Right lobe of liver (tissue), 6 donors: ENCODE results near the gene DCAKD. TPM values are rescaled to one million over a fixed set of nuclear protein-coding genes. Genes with fewer than 3 reads are reported as not detected.

Source experiments
- ATAC-seq, 4 donors: fragments of 200-7000 bp; cut with Tn5 transposase; one replicate each; pipeline ENCODE4 v1.9.1; 2020; ENCODE audit warnings: mild to moderate bottlenecking in 4 of 4, moderate library complexity in 4 of 4
- DNase-seq, 3 donors: peaks; one replicate each; pipeline ENCODE4 v3.0.0-alpha.2; 2020
- H3K27ac ChIP-seq, 3 donors: fragments of 200-600 bp; one replicate each; pipeline ENCODE4 v1.8.0; 2022
- H3K27me3 ChIP-seq, 2 donors: fragments of 200-600 bp; one replicate each; pipeline ENCODE4 v1.8.0; 2022
- H3K36me3 ChIP-seq, 4 donors: fragments of 200-600 bp; sonication (generic) in 1 of 4; one replicate each; pipeline versions ENCODE4 v1.5.1 to v1.8.0; 2017 to 2022; ENCODE audit warnings: control low read depth in 1 of 4
- H3K4me1 ChIP-seq, 4 donors: fragments of 200-600 bp; sonication (generic) in 1 of 4; one replicate each; pipeline versions ENCODE4 v1.5.1 to v1.8.0; 2017 to 2022; ENCODE audit warnings: control low read depth in 1 of 4
- H3K4me3 ChIP-seq, 3 donors: fragments of 200-600 bp; one replicate each; pipeline ENCODE4 v1.8.0; 2022
- H3K9me3 ChIP-seq, 4 donors: fragments of 200-600 bp; sonication (generic) in 1 of 4; one replicate each; pipeline versions ENCODE4 v1.5.1 to v1.8.0; 2017 to 2022; ENCODE audit warnings: control low read depth in 1 of 4
- POLR2A ChIP-seq: fragments of 450-650 bp; IDR thresholded peaks from one replicate; pipeline ENCODE4 v1.6.1; 2017; ENCODE audit warnings: antibody characterized with exemption, mild to moderate bottlenecking
- WGBS: methylation state at CpG from one replicate; pipeline ENCODE4 v1.1.6; 2018; ENCODE audit warnings: low coverage, low lambda C conversion rate; ENCODE audit not compliant: insufficient coverage; ENCODE audit errors: missing lambda C conversion rate; 5-methylcytosine and 5-hydroxymethylcytosine counted together
- intact Hi-C, 2 donors: fragments of 100-400 bp; cut with DNase I; formaldehyde crosslinking; loops; one replicate each; pipeline versions ENCODE4 v1.11.2 to v1.14.1; 2022
- total RNA-seq, 6 experiments: library from RNA; depleted of rRNA in 2 of 6; stranded (reverse); fragments of >200 nt in 2 of 6; fragmentation: NEBNext Ultra II Directional in 3 of 6; extraction: Animal tissue kit (Norgen Biotek cat#: 25700) in 3 of 6; gene quantifications; one replicate each; pipeline versions ENCODE4 v1.1.0 to v1.2.4, GENCODE V29; 2016 to 2023
- TF ChIP-seq, protein P1 (sequence below), 4 donors: fragments of 200-600 bp in 3 of 4; fragments of 450-650 bp in 1 of 4; IDR thresholded peaks; one replicate each; pipeline versions ENCODE4 v1.5.1 to v1.8.0; 2016 to 2022; ENCODE audit warnings: antibody characterized with exemption in 4 of 4, mild to moderate bottlenecking in 2 of 4
- donor health status: DM: no; HTN: yes; CAD: no.
- donor health status: DM: no; HTN: no; CAD: no.
- donor health status: DM: no; HTN: no; CAD: no.
- donor health status: DM: no; HTN: yes; CAD: no.
- donor health status: DM: no; HTN: yes; CAD: no.

DCAKD gene
- total RNA-seq, 6 experiments from 2014 or later, result 13.2 to 20.6 (median 16.6) TPM

GRCh38 chr17:45032174-45032541 is 19.3 kb downstream of the DCAKD start:
- Histone ChIP-seq H3K4me1 (peaks cover 0 to 12% (median 5%) of the 10 kb centered on the region in 4 donors), H3K36me3 (peaks cover 0 to 16% (median 0%) of the 10 kb centered on the region in 4 donors), H3K27ac (no peak overlapping the region), H3K27me3 (no peaks in the 10 kb centered on the region), H3K4me3 (no peak overlapping the region), H3K9me3 (no peaks in the 10 kb centered on the region)
- DNase-seq, result no peak
- TF ChIP-seq, protein P1, sequence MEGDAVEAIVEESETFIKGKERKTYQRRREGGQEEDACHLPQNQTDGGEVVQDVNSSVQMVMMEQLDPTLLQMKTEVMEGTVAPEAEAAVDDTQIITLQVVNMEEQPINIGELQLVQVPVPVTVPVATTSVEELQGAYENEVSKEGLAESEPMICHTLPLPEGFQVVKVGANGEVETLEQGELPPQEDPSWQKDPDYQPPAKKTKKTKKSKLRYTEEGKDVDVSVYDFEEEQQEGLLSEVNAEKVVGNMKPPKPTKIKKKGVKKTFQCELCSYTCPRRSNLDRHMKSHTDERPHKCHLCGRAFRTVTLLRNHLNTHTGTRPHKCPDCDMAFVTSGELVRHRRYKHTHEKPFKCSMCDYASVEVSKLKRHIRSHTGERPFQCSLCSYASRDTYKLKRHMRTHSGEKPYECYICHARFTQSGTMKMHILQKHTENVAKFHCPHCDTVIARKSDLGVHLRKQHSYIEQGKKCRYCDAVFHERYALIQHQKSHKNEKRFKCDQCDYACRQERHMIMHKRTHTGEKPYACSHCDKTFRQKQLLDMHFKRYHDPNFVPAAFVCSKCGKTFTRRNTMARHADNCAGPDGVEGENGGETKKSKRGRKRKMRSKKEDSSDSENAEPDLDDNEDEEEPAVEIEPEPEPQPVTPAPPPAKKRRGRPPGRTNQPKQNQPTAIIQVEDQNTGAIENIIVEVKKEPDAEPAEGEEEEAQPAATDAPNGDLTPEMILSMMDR (IDR thresholded peaks at IDR 0.05), result no peak
- TF ChIP-seq POLR2A, result no peak
- 80% methylated on average over 7 of the region's 9 CpGs for WGBS
- no peak for ATAC-seq
- intact Hi-C loops, result loop anchor here (5.0 to 10.0 kb wide), 2 partner anchors 70 to 73 kb away; no protein-coding TSS in a partner anchor

DNA sequence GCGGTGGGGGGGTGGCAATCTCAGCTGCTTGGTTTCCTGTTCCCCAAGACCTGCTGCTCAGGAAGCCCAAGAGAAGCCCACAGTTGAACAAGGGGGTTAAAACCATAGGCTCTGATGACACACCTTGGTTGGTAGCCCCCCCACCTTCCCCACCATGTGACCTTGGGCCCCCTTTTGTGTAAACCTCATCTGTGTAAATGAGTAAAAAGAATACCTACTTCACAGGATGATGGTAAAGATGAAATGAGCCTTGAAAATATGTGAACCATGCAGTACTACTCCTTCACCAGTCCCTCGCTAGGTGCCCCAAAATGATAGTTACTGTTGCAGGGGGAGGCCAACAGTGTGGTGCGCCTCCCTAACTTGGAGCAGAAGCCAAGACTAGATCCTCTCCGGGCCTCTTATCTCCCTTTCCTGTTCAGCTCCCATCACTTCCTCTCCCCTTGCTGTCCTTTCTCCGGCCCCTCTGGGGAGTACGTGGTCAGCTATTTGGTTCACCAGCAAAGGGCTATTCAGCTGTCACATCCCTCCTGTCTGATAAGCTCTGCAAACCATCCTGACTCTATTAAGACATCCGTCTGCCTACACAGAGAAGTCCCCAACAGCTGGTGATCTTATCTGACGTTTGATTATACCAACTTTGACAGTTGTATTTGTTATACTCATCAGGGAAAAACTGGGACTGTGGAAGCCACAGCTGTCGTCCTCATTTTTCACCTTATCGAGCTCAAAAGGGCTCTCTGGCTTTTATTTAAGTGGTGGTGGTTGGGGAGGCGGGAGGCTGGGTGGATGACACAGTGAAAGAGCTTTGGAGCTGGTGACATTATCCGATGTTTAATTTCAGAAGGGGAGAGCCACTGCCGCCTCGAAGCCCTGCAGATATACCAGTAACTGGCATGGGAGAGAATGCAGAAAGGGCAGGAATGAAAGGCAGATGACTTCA is 19.9 kb downstream of the DCAKD start:
- Histone ChIP-seq H3K27me3 (no peaks in the 10 kb centered on the region), H3K4me3 (no peak overlapping the region), H3K9me3 (no peaks in the 10 kb centered on the region), H3K27ac (no peak overlapping the region), H3K36me3 (peaks cover 0 to 16% (median 0%) of the 10 kb centered on the region in 4 donors), H3K4me1 (peaks cover 0 to 12% (median 4%) of the 10 kb centered on the region in 4 donors)
- DNase-seq, result no peak
- peak; percentile 53 to 77 (median 60) for ATAC-seq
- WGBS, result 66% methylated on average over 13 of the region's 14 CpGs
- TF ChIP-seq POLR2A, result no peak
- TF ChIP-seq, protein P1 (IDR thresholded peaks at IDR 0.05), result no peak
- intact Hi-C loops, result loop anchor here (5.0 to 10.0 kb wide), 2 partner anchors 71 to 73 kb away; no protein-coding TSS in a partner anchor

GRCh38 chr17:45030733-45031132 is 20.7 kb downstream of the DCAKD start:
- 40% methylated on average over 1 of the region's 6 CpGs for WGBS
- ATAC-seq, result peak; percentile 65 to 80 (median 68)
- DNase-seq, result no peak
- Histone ChIP-seq H3K4me1 (peaks cover 0 to 12% (median 4%) of the 10 kb centered on the region in 4 donors), H3K27me3 (no peaks in the 10 kb centered on the region), H3K4me3 (no peak overlapping the region), H3K27ac (no peak overlapping the region), H3K9me3 (no peaks in the 10 kb centered on the region), H3K36me3 (peaks cover 0 to 16% (median 0%) of the 10 kb centered on the region in 4 donors)
- intact Hi-C loops, result loop anchor here (5.0 to 10.0 kb wide), 2 partner anchors 72 to 74 kb away; no protein-coding TSS in a partner anchor
- TF ChIP-seq, protein P1 (IDR thresholded peaks at IDR 0.05), result no peak
- TF ChIP-seq POLR2A, result no peak

DNA sequence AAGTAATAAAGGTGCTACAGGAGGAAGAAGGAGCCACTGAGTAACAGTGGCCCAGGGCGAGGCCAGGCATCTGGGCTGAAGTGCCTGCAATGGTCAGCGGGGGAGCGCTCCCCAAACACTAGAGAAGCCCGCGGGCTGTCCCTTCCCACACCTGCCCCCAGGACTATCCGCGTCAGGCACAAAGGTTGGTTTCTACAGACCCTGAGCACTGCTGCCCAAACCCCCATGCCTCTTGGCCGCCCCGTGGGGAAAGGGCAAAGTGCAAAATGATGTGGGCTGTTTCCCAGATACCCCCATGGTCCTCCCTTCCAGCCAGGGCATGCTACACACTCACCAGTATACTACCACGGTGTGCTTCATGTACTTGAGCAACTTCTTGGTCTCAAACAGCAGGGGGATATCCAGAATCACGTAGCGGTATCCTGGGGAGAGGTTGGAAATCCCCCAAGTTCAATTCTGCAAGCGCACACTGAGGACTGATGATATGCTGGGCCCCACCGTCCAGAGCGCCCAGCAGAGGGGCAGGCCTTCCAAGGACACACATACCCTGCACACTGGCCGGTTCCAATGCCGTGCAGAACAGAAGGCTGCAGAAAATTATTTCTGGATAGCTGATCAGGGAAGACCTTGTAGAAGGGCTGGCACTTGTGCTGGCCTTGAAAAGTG is 21.5 kb downstream of the DCAKD start:
- Histone ChIP-seq H3K4me1 (peaks cover 0 to 12% (median 4%) of the 10 kb centered on the region in 4 donors), H3K36me3 (peaks cover 0 to 16% (median 0%) of the 10 kb centered on the region in 4 donors), H3K27ac (no peak overlapping the region), H3K27me3 (no peaks in the 10 kb centered on the region), H3K4me3 (no peak overlapping the region), H3K9me3 (no peaks in the 10 kb centered on the region)
- intact Hi-C loops, result loop anchor here (5.0 to 10.0 kb wide), 2 partner anchors 72 to 75 kb away; no protein-coding TSS in a partner anchor
- DNase-seq (no peak), ATAC-seq (peak in 2 of 4 donors; percentile 4 to 7)
- WGBS, result 48% methylated on average over 8 of the region's 17 CpGs
- TF ChIP-seq POLR2A, result no peak
- TF ChIP-seq, protein P1 (IDR thresholded peaks at IDR 0.05), result no peak
